CD4-positive, alpha-beta T cell treated with Interleukin-15 for 1 hour (primary cell): ENCODE results near the gene ERCC1.

Source experiments
- DNase-seq: peaks from one replicate; pipeline ENCODE4 v3.0.0-alpha.2; 2020

Gene ERCC1

DNA sequence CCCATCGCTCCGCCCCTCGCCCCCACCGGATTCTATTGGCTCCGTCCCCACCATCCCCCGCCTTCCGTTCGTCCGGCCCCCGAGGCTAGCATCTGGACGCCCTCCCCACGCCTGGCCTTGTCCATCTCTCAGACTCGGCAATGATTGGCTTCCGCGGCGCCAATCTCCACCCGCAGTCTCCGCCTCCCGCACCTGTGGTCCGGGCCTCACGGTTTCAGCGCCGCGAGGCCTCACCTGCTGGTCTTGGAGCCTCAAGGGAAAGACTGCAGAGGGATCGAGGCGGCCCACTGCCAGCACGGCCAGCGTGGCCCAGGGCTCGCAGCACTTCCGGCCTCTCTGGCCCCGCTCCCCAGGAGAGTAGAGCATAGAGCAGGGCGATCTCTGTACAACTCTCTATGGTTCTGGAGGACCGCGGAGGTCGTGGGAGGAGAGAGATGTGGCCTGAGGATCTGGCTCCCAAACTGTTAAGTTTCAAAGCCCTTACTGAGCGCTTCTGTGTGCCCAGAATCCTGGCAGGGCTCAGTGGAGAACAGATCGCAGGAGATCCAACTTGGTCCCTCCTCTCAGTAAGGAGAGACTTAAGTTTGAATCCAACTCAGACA lies at the start of gene ERCC1:
Gene ERCC1 (minus strand): TSS at position 329 of the 602 bp plus-strand sequence. CDS start 543 bp downstream, outside the sequence.
- peak; percentile 92 for DNase-seq

- DNase-seq = no peak
These were observed 49.6 kb upstream of the ERCC1 start for GRCh38 chr19:45473367-45473681.

DNA sequence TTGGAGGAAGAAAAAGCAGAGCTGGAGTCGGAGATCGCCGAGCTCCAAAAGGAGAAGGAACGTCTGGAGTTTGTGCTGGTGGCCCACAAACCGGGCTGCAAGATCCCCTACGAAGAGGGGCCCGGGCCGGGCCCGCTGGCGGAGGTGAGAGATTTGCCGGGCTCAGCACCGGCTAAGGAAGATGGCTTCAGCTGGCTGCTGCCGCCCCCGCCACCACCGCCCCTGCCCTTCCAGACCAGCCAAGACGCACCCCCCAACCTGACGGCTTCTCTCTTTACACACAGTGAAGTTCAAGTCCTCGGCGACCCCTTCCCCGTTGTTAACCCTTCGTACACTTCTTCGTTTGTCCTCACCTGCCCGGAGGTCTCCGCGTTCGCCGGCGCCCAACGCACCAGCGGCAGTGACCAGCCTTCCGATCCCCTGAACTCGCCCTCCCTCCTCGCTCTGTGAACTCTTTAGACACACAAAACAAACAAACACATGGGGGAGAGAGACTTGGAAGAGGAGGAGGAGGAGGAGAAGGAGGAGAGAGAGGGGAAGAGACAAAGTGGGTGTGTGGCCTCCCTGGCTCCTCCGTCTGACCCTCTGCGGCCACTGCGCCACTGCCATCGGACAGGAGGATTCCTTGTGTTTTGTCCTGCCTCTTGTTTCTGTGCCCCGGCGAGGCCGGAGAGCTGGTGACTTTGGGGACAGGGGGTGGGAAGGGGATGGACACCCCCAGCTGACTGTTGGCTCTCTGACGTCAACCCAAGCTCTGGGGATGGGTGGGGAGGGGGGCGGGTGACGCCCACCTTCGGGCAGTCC lies 49.0 kb upstream of the ERCC1 start:
- peak; percentile 76 for DNase-seq

DNA sequence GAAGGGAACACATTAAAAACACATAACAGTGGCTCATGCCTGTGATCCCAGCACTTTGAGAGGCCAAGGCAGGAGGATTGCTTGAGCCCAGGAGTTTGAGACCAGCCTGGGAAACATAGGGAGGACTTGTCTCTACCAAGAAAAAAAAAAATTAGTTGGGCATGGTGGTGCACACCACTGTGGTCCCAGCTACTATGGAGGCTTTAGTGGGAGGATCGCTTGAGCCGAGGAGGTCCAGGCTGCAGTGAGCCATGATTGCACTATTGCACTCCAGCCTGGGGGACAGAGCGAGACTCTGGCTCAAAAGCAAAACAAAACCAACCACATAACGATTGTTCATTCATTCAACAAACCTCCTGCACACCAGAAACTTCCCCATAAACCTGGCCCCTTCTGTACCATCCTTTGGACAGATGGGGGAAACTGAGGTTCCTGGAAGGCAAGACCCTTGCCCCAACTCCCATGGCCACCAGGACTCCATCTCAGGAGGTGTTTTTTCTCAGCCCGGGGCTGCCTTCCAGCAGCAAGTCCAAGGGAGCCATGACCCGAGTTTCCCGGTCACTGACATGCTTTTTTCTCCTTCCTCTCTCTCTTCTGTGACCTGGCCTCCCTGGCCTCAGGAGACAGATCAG lies 48.3 kb upstream of the ERCC1 start:
- DNase-seq = peak; percentile 51

GRCh38 chr19:45471111-45471930 lies 47.6 kb upstream of the ERCC1 start:
- DNase-seq = peak; percentile 49

DNA sequence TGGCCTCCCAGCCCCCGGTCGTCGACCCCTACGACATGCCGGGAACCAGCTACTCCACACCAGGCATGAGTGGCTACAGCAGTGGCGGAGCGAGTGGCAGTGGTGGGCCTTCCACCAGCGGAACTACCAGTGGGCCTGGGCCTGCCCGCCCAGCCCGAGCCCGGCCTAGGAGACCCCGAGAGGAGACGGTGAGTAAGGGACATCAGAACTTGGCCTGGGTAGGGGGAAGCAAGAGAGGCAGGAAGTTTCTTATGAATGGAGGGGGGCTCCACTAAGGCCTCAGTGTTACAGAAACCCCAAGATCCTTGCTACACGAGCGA lies 47.0 kb upstream of the ERCC1 start:
- no peak for DNase-seq

DNA sequence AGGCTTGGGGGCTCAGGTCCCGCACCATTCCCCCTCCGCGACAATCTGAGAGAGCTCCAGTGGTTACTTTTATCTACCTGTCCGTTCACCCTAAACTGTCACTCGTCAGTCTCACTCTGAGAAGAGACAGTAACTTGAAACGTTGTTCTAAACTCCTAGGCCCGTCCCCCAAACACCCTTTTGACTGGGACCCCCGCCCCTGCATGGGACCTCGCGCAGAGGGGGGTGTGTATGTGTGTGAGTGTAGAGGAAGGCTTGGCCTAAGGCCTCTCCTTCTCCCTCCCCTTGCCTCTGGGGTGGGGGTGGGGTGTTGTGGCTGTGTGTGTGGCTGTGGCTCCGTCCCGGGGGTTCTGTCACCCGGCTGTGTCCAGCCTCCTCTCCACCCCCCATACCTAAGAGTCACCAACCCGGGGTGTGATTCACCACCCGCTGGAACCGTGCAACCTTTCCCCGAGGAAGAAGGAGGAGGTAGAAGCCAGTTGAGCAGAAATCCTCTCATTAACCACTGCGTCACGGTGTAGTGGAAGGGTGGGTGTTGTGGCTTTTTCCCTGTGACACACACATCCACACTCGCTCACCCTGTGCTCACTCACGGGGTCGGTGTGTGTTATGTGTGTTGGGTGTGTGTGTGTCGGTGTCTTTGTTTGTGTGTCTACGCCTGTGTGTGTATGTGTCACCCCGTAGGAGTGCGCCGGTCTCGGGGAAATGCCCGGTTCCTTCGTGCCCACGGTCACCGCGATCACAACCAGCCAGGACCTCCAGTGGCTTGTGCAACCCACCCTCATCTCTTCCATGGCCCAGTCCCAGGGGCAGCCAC lies 46.4 kb upstream of the ERCC1 start:
- DNase-seq = peak; percentile 75

DNA sequence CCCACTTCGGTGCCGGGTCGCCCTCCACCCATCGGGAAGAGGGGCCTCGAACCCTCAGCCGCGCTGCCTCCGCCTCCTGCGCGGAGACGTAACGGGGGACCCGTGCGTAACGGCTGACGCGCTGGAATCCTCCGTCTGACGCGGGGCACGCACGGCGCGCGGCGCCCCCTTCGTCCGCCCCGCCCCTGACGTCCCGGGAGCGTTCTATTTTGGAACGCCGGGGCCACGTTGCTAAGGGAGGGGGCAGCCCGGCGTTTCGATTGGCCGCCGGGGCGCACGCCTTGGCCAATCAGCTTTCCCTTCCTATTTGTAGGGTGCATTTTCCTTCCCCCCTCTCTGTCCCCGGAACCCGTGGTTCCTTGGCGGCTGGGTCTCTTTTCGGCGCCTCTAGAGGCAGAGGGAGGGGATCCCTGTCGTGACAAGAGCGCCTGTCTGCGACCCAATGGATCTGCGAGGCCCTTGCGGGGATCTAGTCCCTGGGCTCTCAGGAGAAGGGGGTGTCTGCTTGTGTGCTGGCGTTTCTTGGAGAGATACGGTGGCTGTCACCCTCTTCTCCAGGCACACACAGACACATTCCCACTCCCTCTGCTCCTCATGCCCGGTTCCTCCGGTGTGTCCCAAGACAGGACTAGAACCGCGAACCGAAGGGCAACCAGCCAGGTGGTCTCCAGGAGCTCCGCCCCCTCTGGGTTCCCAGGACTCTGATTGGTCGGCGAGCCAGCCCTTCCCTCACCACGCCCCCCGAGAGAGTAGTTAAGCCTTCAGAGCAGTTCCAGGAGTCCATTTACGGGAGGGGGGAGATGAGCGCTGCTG lies 45.6 kb upstream of the ERCC1 start:
- DNase-seq = peak; percentile 85

GRCh38 chr19:45468803-45469131 lies 45.0 kb upstream of the ERCC1 start:
- DNase-seq = no peak

DNA sequence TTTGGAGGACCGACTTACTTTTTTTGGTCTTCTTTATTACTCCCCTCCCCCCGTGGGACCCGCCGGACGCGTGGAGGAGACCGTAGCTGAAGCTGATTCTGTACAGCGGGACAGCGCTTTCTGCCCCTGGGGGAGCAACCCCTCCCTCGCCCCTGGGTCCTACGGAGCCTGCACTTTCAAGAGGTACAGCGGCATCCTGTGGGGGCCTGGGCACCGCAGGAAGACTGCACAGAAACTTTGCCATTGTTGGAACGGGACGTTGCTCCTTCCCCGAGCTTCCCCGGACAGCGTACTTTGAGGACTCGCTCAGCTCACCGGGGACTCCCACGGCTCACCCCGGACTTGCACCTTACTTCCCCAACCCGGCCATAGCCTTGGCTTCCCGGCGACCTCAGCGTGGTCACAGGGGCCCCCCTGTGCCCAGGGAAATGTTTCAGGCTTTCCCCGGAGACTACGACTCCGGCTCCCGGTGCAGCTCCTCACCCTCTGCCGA lies 44.5 kb upstream of the ERCC1 start:
- DNase-seq = no peak

- DNase-seq = peak; percentile 96
These were observed 43.9 kb upstream of the ERCC1 start, which contains the start of gene FOSB for GRCh38 chr19:45467456-45468158. Gene FOSB, plus strand, starts transcription at chr19:45467996. Its CDS starts 591 bp downstream, at chr19:45468587.

DNA sequence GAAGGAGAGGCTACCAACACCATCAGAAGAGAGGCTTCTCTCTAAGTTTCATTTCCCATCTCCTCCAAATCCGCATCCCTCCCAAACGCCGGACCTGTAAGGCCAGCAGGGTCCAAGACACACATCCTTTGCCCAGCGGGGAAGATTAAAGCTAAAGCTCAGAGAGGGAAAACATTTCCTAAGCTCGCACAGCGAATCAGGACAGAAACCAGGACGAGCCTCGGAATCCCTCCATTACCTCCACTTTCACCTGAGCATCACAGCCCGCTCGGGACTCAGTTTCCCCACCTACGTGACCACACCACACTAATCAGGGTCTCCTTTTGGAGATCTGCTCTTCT lies 43.4 kb upstream of the ERCC1 start:
- DNase-seq = no peak

DNA sequence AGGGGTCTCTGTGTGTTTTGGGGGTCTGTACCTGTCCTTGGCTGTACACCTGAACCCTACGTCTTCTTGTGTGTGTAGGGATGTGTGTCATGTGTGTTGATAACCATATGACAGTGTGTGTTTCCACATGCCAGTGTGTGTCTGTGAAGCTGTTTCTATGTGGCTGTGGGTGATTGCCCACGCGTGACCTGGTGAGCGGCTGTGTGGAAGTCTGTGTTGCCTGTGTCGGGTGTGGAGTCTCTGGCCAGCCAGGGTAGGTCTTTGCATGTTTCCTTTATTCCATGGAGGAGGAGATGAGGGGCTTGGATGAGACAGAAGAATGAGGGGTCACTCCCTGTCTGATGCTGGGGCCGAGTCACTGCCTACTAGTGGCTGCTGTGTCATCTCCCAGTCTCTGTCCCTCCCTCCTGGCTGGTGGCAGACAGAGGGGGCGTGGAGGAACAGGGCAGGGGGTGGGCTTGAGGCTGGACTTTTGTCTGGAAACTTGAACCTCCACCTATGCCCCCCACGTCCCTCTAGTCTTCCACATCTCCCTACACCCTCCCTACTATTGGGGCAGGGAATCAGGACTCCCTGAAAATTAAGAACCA lies 41.2 kb upstream of the ERCC1 start:
- DNase-seq = no peak

DNA sequence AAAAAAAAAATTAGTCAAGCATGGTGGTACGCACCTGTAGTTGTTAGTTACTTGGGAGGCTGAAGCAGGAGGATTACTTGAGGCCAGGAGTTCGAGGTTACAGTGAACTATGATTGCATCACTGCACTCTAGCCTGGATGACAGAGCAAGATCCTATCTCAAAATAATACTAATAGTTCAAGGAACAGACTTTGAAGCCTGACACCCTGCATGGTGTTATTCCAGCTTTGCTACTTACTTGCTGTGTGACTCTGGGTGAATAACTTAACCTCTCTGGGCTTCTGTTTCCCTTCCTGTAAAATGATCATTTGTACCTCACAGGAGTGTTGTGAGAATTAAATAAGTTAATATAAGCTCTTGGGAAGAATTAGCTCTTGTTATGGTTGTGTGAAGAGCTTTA lies 40.6 kb upstream of the ERCC1 start:
- DNase-seq = no peak

DNA sequence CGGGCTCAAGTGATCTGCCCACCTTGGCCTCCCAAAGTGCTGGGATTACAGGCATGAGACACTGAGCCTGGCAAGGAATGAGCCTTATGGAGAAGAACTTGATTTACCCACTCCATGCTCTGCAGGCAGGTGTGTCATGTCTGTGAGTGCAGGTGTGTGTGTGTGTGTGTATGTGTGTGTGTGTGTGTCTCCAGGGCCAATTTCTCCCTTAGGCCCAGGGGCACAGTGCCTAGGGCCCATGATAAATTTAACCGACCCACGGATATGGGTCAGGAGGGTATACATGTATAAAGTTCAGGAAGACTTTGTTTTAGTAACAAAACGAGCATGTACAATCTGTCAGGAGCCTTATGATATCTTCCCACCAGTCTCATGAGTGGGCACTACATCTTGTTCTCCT lies 39.5 kb upstream of the ERCC1 start:
- no peak for DNase-seq

DNA sequence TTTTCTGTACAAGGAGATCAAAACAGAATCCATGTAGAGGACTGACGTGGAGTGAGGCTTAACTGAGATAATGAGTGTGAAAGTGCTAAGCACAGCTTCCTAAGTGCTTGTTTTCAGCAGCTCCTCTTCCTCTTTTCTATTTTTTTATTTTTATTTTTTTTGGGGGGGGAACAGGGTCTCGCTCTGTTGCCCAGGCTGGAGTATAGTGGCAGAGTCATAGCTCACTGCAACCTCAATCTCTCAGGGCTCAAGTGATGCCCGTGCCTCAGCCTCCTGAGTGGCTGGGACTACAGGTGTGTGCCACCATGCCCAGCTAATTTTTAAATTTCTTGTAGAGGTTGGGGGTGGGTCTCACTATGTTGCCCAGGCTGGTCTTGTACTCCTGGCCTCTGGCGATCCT lies 38.5 kb upstream of the ERCC1 start:
- DNase-seq = no peak

- no peak for DNase-seq
These were observed 37.2 kb upstream of the ERCC1 start for GRCh38 chr19:45460807-45461347.

GRCh38 chr19:45457776-45458175 lies 34.1 kb upstream of the ERCC1 start:
- no peak for DNase-seq

DNA sequence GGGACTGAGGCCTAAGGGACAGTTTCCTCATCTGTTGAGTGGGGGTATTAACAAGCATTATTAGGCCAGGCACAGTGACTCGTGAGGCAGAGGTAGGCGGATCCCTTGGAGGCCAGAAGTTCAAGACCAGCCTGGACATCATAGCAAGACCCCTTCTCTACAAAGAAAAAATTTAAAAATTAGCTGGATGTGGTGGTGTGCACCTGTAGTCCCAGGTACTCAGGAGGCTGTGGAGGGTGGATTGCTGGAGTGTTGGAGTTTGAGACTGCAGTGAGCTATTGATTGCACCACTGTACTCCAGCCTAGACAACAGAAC lies 32.7 kb upstream of the ERCC1 start:
- DNase-seq = no peak

GRCh38 chr19:45455707-45456499 lies 32.2 kb upstream of the ERCC1 start:
- peak; percentile 92 for DNase-seq
